ENCODE measurements around the gene FNBP1L.

FNBP1L gene

GRCh38 chr1:93595743-93596142 lies 147.8 kb downstream of the FNBP1L start:
- DNase-seq: no peak

- no peak for DNase-seq
Measured at GRCh38 chr1:93596329-93597089, 148.6 kb downstream of the FNBP1L start.

GRCh38 chr1:93597709-93598108 lies 149.8 kb downstream of the FNBP1L start:
- no peak for DNase-seq

- no peak for DNase-seq
Measured at GRCh38 chr1:93598396-93598795, 150.5 kb downstream of the FNBP1L start.

- no peak for DNase-seq
Measured at GRCh38 chr1:93598861-93599439, 151.0 kb downstream of the FNBP1L start.

- DNase-seq: no peak
Measured at GRCh38 chr1:93599479-93599878, 151.6 kb downstream of the FNBP1L start.

GRCh38 chr1:93600663-93601062 lies 152.7 kb downstream of the FNBP1L start:
- DNase-seq: no peak

GRCh38 chr1:93601686-93602085 lies 153.8 kb downstream of the FNBP1L start:
- DNase-seq: no peak

- no peak for DNase-seq
Measured at GRCh38 chr1:93602101-93602500, 154.2 kb downstream of the FNBP1L start.

GRCh38 chr1:93603106-93603505 lies 155.2 kb downstream of the FNBP1L start:
- DNase-seq: no peak

GRCh38 chr1:93603601-93604000 lies 155.7 kb downstream of the FNBP1L start:
- DNase-seq: no peak
